ENCODE measurements around the gene LMX1B.

- TF ChIP-seq CTCF (IDR thresholded peaks at IDR 0.05; ENCODE audit: insufficient read depth, low read length) (no peak), GABPA (IDR thresholded peaks at IDR 0.05; ENCODE audit: low read depth) (no peak), REST (IDR thresholded peaks at IDR 0.05; ENCODE audit: insufficient replicate concordance, low read depth) (no peak), POLR2AphosphoS5 (IDR thresholded peaks at IDR 0.05; ENCODE audit: low read depth) (no peak), SPI1 (IDR thresholded peaks at IDR 0.05; ENCODE audit: borderline replicate concordance, low read depth) (no peak)
Measured at GRCh38 chr9:126612813-126613641, 701 bp upstream of the LMX1B start.
